HepG2 (cell line): ENCODE data around the gene NMNAT3. TPM values are rescaled to one million over a fixed set of nuclear protein-coding genes. Genes with fewer than 3 reads are reported as not detected.

Experiments used
- ATAC-seq: fragments of 200-7000 bp; cut with Tn5 transposase; 3 replicates; pipeline ENCODE4 v1.9.1; 2020; ENCODE audit warnings: mild to moderate bottlenecking, moderate library complexity
- BruUV-seq: library from RNA; stranded (reverse); fragments of 400-500 nt; replicated peaks from 2 replicates; lab custom pipeline; 2021; lab: Mats Ljungman, UMichigan
- CTCF ChIA-PET: fragments of 300-600 bp; formaldehyde crosslinking; extraction: SDS; loops from one replicate; lab custom pipeline; 2021; ENCODE audit warnings: low total read pairs, inconsistent platforms, low intra/inter-chr PET ratio; lab: Yijun Ruan, JAX
- POLR2A ChIA-PET: fragments of 350-600 bp; sonication (Branson Sonifier 250); formaldehyde crosslinking; loops from one replicate; lab custom pipeline; 2020; ENCODE audit warnings: antibody characterized with exemption, inconsistent platforms; lab: Yijun Ruan, JAX
- DNase-seq: peaks from one replicate; pipeline ENCODE4 v3.0.0-alpha.2; 2015; ENCODE audit warnings: low spot score
- FAIRE-seq: peaks from 3 replicates; lab custom pipeline; 2011; peaks lifted over from hg19 to GRCh38; lab: Jason Lieb, UNC
- H2AFZ ChIP-seq: one replicate; pipeline ENCODE4 v1.6.1; 2011; ENCODE audit warnings: low read length, inconsistent platforms
- H3K27ac ChIP-seq: fragments of 300-600 bp; 3 replicates; pipeline ENCODE4 v1.8.0; 2011; ENCODE audit warnings: mixed run types, mild to moderate bottlenecking, mixed read lengths, low read length, inconsistent platforms; ENCODE audit not compliant: insufficient read depth; ENCODE audit errors: extremely low read length
- H3K27me3 ChIP-seq, 2 experiments: fragments of 200-600 bp in 1 of 2; 2 replicates in 1 of 2; 3 replicates in 1 of 2; pipeline versions ENCODE4 v1.6.0 to v1.8.0; 2011; ENCODE audit warnings: low read length in 2 of 2, mild to moderate bottlenecking in 2 of 2, moderate library complexity in 2 of 2, inconsistent platforms in 1 of 2; ENCODE audit not compliant: insufficient read depth in 2 of 2, control insufficient read depth in 1 of 2
- H3K36me3 ChIP-seq, 2 experiments: fragments of 200-600 bp in 1 of 2; replicated peaks in 1 of 2; 2 replicates in 1 of 2; 3 replicates in 1 of 2; pipeline versions ENCODE4 v1.5.1 to v1.8.0; 2011; ENCODE audit warnings: low read length in 2 of 2, inconsistent platforms in 1 of 2; ENCODE audit not compliant: insufficient read depth in 2 of 2, control insufficient read depth in 1 of 2
- H3K4me1 ChIP-seq: 2 replicates; pipeline ENCODE4 v1.5.1; 2012; ENCODE audit warnings: low read length, inconsistent platforms; ENCODE audit not compliant: insufficient read depth
- H3K4me2 ChIP-seq: 2 replicates; pipeline ENCODE4 v1.6.0; 2011; ENCODE audit warnings: low read depth, low read length, inconsistent platforms
- H3K4me3 ChIP-seq, 3 experiments: fragments of 200-600 bp in 1 of 3; sonication (generic), shearing (Covaris generic) in 1 of 3; replicated peaks in 1 of 3; 2 replicates each; pipeline ENCODE4 v1.5.1; 2011 to 2016; ENCODE audit warnings: low read length in 3 of 3, inconsistent platforms in 2 of 3, low read depth in 2 of 3, mild to moderate bottlenecking in 2 of 3, control low read depth in 1 of 3, mixed read lengths in 1 of 3; ENCODE audit not compliant: insufficient read depth in 1 of 3
- H3K79me2 ChIP-seq: one replicate; pipeline ENCODE4 v1.6.1; 2011; ENCODE audit warnings: low read length, inconsistent platforms; ENCODE audit not compliant: insufficient read depth
- H3K9ac ChIP-seq: 2 replicates; pipeline ENCODE4 v1.6.0; 2011; ENCODE audit warnings: mild to moderate bottlenecking, low read depth, low read length, inconsistent platforms; ENCODE audit not compliant: insufficient read depth
- H3K9me3 ChIP-seq: 2 replicates; pipeline ENCODE4 v1.5.1; 2012; ENCODE audit warnings: mild to moderate bottlenecking, low read length
- H4K20me1 ChIP-seq: 2 replicates; pipeline ENCODE4 v1.6.0; 2011; ENCODE audit warnings: inconsistent platforms, mild to moderate bottlenecking, low read length, moderate library complexity; ENCODE audit not compliant: insufficient read depth
- FOSL2 ChIP-seq: sonication (generic); formaldehyde crosslinking; IDR thresholded peaks from 2 replicates; pipeline ENCODE4 v1.4.0; 2020; ENCODE audit warnings: missing genetic modification reagents
- IRX3 ChIP-seq: sonication (generic); formaldehyde crosslinking; IDR thresholded peaks from 2 replicates; pipeline ENCODE4 v1.8.1; 2023; ENCODE audit warnings: mild to moderate bottlenecking, low read depth, missing genetic modification reagents, borderline replicate concordance
- KDM1A ChIP-seq: IDR thresholded peaks from 2 replicates; pipeline ENCODE4 v1.6.1; 2016; ENCODE audit warnings: missing compliant biosample characterization
- MBNL3 ChIP-seq: fragments of 250-450 bp; sonication (Bioruptor Pico); conservative IDR thresholded peaks from 2 replicates; pipeline ENCODE4 v1.8.0; 2022; ENCODE audit warnings: mild to moderate bottlenecking, inconsistent platforms
- MIXL1 ChIP-seq: IDR thresholded peaks from 2 replicates; pipeline ENCODE4 v1.6.1; 2016
- PREB ChIP-seq: sonication (generic); formaldehyde crosslinking; IDR thresholded peaks from 2 replicates; pipeline ENCODE4 v1.4.0; 2020; ENCODE audit warnings: missing genetic modification reagents
- ZBTB34 ChIP-seq: sonication (generic); formaldehyde crosslinking; IDR thresholded peaks from 2 replicates; pipeline ENCODE4 v1.8.0; 2022; ENCODE audit warnings: mild to moderate bottlenecking, missing genetic modification reagents
- ZMYM3 ChIP-seq: sonication (generic); formaldehyde crosslinking; IDR thresholded peaks from 2 replicates; pipeline ENCODE4 v1.5.1; 2020; ENCODE audit warnings: mild to moderate bottlenecking, missing genetic modification reagents
- ZNF33A ChIP-seq: sonication (generic); formaldehyde crosslinking; IDR thresholded peaks from 2 replicates; pipeline ENCODE4 v1.5.1; 2020; ENCODE audit warnings: missing genetic modification reagents, mild to moderate bottlenecking, moderate library complexity, borderline replicate concordance
- ZNF629 ChIP-seq: sonication (generic); formaldehyde crosslinking; conservative IDR thresholded peaks from 2 replicates; pipeline ENCODE4 v1.5.0; 2020; ENCODE audit warnings: missing genetic modification reagents
- ZNF878 ChIP-seq: sonication (generic); formaldehyde crosslinking; IDR thresholded peaks from 2 replicates; pipeline ENCODE4 v1.8.1; 2023; ENCODE audit warnings: mild to moderate bottlenecking, missing genetic modification reagents, moderate library complexity
- WGBS: methylation state at CpG from one replicate; pipeline ENCODE4 v1.1.6; 2017; ENCODE audit warnings: low lambda C conversion rate; 5-methylcytosine and 5-hydroxymethylcytosine counted together
- in situ Hi-C: cut with HindIII; loops from 2 replicates; pipeline ENCODE4 v1.10.0; 2017; ENCODE audit warnings: low pct_unique_long_range_greater_than_20kb; ENCODE audit not compliant: extremely low pct_ligation_motif_present
- intact Hi-C: fragments of 100-400 bp; cut with micrococcal nuclease; formaldehyde crosslinking; loops from one replicate; pipeline ENCODE4 v1.10.0; 2022; ENCODE audit not compliant: unreplicated experiment
- polyA plus RNA-seq, 8 experiments: library from polyadenylated mRNA; depleted of rRNA in 3 of 8; stranded (reverse) in 7 of 8; unstranded in 1 of 8; fragments of >200 nt; fragmentation: Illumina TruSeq in 4 of 8; extraction: Trizol in 4 of 8; gene quantifications; 2 replicates each; pipeline versions ENCODE4 v1.2.1 to v1.2.3, GENCODE V29; 2011 to 2016; ENCODE audit warnings: low read depth in 4 of 8, missing spikeins in 1 of 8, mixed read lengths in 1 of 8; ENCODE audit not compliant: insufficient read depth in 1 of 8
- total RNA-seq, 5 experiments: library from RNA; depleted of rRNA; stranded (reverse); fragments of >200 nt; fragmentation: Illumina TruSeq; extraction: Trizol; gene quantifications; 2 replicates each; pipeline ENCODE4 v1.2.3, GENCODE V29; 2016; ENCODE audit warnings: low read depth in 1 of 5

The NMNAT3 gene
- total and polyA plus RNA-seq, 2 of the 13 experiments (the other 11 are each of a cell fraction or from before 2014, with no cell fraction given) = 6.1 to 7.0 TPM

- Histone ChIP-seq H3K79me2 (no peaks in the 10 kb centered on the region), H3K4me1 (peaks cover 43% of the 10 kb centered on the region), H3K9me3 (no peaks in the 10 kb centered on the region), H3K27me3 (peaks cover 0 to 27% of the 10 kb centered on the region in 2 experiments; a peak in 3 of 5 replicates), H3K9ac (no peak overlapping the region), H3K4me2 (no peak overlapping the region), H3K36me3 (no peaks in the 10 kb centered on the region), H4K20me1 (no peaks in the 10 kb centered on the region)
- WGBS = 38% methylated on average over 5 of the region's 5 CpGs
- POLR2A ChIA-PET = no interaction called here
- no peak for FAIRE-seq
- no TSS peak for BruUV-seq
- ATAC-seq = no peak
- in situ Hi-C loops = no loop called here
- DNase-seq = peak; percentile 62
- TF ChIP-seq ZNF33A (CRISPR knock-in tag) (no peak), MBNL3 (CRISPR knock-in tag) (no peak), ZNF878 (CRISPR knock-in tag) (no peak), ZBTB34 (CRISPR knock-in tag) (no peak), IRX3 (no peak), ZMYM3 (CRISPR knock-in tag) (0 out of 2 replicates have a peak, but pooled peaks have one; percentile 20), FOSL2 (CRISPR knock-in tag) (peak; percentile 21; the same call in 1 of the 2 replicates), MIXL1 (CRISPR knock-in tag) (no peak), PREB (CRISPR knock-in tag) (no peak), KDM1A (0 out of 2 replicates have a peak, but pooled peaks have one; percentile 24), ZNF629 (CRISPR knock-in tag) (peak; percentile 81)
- TF ChIP-seq, all 625 proteins: peak for 4
- intact Hi-C loops = no loop called here
- CTCF ChIA-PET = no interaction called here
- Histone ChIP-seq H3K4me3 (no peak overlapping the region), H3K27ac (no peak overlapping the region), H2AFZ (no peak overlapping the region)
Measured at GRCh38 chr3:139537795-139538621, 139.8 kb downstream of the NMNAT3 start.
